Stimulated activated CD8-positive, alpha-beta memory T cell treated with anti-CD3 and anti-CD28 coated beads, Interleukin-15, amount 100 ng/mL, for 48 hours (primary cell): ENCODE results near the gene GPR17.

Source experiments
- DNase-seq, 2 donors: peaks; one replicate each; pipeline ENCODE4 v3.0.0-alpha.2; 2020; ENCODE audit warnings: low read depth in 2 of 2

GPR17 gene

DNA sequence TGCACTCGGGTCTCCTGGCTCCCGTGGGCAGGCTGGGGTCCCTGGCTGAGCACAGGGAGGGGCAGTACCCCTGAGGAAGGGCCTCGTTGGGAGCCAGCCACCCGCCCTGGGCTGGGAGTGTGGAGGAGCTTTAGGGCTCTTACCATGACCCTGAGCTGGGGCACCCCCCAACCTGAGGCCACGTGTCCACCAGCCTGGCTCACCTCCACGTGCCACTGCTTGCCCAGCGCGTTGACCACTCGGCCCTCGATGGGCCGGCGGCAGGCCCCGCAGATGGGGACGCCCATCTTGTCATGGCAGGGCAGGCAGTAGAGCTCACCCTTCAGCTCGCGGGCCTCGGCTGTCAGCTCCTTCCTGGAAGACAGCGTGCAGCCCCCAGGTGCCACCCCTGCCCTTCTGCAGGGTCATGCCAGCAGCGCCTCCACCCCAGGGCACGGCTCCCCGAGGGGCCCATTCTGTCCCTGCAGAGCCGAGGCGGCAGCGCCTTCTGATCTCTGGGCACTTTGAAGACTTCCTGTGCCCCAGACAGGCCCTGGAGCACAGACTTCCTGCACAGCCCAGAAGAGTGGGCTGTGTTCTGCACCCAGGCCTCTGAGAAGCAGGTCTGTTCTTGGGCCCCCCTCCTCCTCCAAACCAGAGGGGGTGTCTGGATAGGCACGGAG lies 4.0 kb upstream of the GPR17 start:
- DNase-seq, result no peak

- DNase-seq, result no peak
Measured at GRCh38 chr2:127642706-127643438, 3.1 kb upstream of the GPR17 start.

- no peak for DNase-seq
Measured at GRCh38 chr2:127643439-127644065, 2.4 kb upstream of the GPR17 start.

GRCh38 chr2:127644066-127645025 lies 1.6 kb upstream of the GPR17 start:
- DNase-seq, result no peak

DNA sequence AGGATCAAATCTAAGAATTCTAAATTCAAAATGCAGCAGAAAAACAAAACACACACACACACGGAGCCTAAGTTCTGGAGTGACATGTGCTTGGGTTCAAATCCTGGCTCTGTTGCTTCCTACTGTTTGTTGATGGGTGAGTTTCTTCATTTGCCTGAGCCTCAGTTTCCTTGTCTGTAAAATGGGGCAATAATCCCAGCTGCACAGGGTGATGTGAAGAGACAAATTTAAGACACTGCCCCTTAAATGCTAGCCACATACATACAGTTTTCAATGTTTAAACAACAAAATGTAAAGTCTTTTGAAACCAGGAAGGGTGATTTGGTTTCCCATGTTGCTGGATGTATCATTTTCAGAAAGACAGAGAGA lies 943 bp upstream of the GPR17 start:
- DNase-seq, result no peak

GRCh38 chr2:127646487-127647241 lies 711 bp downstream of the GPR17 start:
- DNase-seq, result no peak

- no peak for DNase-seq
Measured at GRCh38 chr2:127647242-127648190, 1.6 kb downstream of the GPR17 start.

- DNase-seq, result no peak
Measured at GRCh38 chr2:127648321-127648720, 2.4 kb downstream of the GPR17 start.

GRCh38 chr2:127649100-127649611 lies 3.2 kb downstream of the GPR17 start:
- no peak for DNase-seq

GRCh38 chr2:127649684-127650040 lies 3.7 kb downstream of the GPR17 start:
- peak; percentile 56 to 64 for DNase-seq

DNA sequence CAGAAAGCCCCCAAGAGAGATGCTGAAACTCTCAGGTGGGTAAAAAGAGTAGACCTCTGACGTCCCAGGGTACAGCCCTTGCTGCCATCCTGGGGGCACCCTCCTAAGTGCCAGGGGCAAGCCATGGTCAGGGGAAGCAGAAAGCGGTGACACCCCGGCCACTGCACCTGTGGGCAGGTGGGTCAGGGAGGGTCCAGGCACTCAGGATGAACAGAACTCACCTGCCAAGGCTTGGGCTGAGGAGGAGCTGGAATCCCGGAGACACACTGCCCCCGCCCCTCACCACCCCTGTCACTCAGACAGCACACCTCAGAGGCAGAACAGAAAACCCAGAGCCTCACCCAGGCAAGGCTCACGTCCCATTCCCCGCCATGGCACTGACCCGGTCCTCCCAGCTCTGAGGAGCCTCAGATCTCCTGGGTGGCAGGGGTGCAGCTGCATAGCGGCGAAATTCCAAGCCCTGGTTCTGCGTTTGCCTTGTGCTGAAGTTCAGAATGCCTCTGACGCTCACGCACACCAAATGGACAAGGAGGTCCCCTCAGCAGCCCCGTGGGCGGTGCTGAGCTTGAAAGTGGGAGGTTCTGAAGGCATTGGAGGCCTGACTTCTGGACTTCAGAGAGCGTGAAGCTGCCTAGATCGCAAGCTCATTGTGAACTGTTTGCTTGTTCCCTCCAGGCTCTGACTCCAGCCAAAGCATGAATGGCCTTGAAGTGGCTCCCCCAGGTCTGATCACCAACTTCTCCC lies 4.3 kb downstream of the GPR17 start:
- DNase-seq, result no peak

DNA sequence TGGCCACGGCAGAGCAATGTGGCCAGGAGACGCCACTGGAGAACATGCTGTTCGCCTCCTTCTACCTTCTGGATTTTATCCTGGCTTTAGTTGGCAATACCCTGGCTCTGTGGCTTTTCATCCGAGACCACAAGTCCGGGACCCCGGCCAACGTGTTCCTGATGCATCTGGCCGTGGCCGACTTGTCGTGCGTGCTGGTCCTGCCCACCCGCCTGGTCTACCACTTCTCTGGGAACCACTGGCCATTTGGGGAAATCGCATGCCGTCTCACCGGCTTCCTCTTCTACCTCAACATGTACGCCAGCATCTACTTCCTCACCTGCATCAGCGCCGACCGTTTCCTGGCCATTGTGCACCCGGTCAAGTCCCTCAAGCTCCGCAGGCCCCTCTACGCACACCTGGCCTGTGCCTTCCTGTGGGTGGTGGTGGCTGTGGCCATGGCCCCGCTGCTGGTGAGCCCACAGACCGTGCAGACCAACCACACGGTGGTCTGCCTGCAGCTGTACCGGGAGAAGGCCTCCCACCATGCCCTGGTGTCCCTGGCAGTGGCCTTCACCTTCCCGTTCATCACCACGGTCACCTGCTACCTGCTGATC lies 4.9 kb downstream of the GPR17 start:
- DNase-seq, result no peak

GRCh38 chr2:127651381-127651809 lies 5.4 kb downstream of the GPR17 start:
- DNase-seq, result no peak

DNA sequence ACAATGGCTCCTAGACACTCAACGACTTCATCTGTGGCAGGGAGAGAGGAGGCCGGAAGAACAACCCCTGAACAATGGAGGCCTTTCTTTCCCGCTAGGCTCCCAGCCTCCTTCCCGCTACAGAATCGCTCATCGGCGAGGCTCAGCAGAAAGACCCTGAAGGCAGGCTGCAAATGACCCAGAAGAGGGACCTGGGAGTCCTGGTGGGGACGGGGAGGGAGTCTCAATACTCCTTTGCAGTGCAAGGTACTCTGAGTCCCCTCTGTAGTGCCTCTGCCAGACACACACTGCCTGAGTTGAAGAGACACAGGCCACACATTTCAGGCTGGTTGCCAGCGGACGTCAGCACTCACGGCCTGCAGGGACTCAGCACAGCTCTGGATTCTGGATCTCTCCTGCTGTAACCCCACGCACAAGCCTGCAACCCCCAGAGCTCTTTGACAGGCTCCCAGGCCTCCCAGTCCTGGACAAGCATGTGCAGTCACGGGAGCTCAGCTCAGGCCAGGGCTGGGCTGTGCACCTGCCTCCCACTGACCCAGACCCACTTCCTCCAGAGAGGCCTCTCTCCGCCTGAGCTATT lies 6.1 kb downstream of the GPR17 start:
- no peak for DNase-seq

GRCh38 chr2:127652786-127653357 lies 6.9 kb downstream of the GPR17 start:
- DNase-seq, result no peak

DNA sequence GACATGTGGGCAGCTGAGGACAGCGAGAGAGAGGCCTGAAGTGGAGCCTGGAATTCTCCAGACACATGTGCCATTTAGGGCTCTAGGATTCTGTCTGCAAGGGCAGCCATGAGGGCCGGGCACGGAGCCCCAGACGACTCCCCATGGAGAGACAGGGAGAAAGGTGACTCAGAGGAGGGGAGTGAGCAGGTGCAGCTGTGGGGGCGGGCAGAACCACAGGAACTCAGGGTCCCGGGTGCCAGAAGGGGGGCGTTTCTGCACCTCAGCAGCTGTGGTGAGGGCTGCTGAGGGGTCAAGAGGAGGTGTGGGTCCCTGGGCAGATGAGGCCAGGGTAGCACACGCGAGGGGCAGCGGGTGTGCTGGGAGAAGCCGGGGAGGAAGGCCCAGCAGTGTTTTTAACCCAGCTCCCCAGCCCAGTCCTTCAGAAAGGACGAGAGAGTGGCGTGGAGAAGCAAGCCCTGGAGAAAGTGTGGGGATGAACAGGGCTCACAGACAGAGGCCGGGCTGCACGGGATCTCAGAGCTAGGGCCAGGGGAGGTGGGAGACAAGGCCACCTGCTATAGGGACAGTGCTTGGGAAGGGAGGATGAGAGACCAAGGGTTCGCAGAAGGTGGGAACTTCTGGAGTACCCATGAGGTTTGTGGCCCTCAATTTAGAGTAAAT lies 7.6 kb downstream of the GPR17 start:
- no peak for DNase-seq

DNA sequence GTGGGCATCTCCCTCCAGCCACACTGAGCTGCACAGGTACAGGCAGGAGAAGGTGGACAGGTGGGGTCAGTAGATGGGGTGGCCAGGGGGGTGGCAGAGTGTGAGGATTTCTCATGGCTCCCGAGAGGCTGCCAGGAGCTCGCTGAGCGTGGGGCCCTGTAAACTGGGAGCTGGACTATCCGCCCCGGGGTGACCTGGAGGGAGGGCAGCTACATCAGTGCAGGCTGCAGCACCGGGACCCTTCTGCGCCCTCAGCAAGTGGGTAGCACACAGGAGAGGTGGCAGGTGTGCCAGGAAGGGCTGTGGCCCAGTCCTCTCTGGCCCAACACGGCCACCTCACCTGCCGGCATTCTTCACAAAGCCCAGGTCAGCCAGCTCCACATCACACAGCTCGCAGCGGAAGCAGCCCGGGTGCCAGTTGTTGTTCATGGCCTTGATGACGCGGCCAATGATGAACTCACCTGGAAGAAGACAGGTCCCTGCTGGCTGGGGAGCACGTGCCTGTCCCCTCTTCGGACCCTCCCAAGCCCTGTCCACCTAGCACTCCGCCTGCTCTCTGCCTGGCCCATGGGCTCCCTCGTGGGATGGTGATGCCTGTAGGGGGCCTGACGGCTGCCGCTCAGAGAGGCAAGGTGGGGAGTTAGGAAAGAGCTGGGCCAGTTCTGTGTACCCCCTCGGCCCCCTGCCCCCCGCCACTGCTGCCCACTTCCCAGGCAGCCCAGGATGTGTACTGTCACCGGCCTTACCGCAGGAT lies 8.3 kb downstream of the GPR17 start:
- no peak for DNase-seq
